ENCODE results near the gene SERPINA5.

The SERPINA5 gene

GRCh38 chr14:94593376-94593748 lies 12.1 kb downstream of the SERPINA5 start:
- H4K20me1 ChIP-seq (ENCODE audit: insufficient read depth, low read length), result no peaks in the 10 kb centered on the region
- no peak for TF ChIP-seq EZH2phosphoT487 (IDR thresholded peaks at IDR 0.05; ENCODE audit: low read depth)
- no peak for TF ChIP-seq CTCF (IDR thresholded peaks at IDR 0.05; ENCODE audit: low read depth, low read length)

GRCh38 chr14:94593749-94594431 lies 12.7 kb downstream of the SERPINA5 start:
- no peaks in the 10 kb centered on the region for H4K20me1 ChIP-seq (ENCODE audit: insufficient read depth, low read length)
- H3K4me3 ChIP-seq (ENCODE audit: low read length), result no peak overlapping the region
- H3K4me1 ChIP-seq (ENCODE audit: low read length), result no peaks in the 10 kb centered on the region
- no peaks in the 10 kb centered on the region for H3K9me3 ChIP-seq (ENCODE audit: insufficient read depth, low read length)
- H3K4me2 ChIP-seq (ENCODE audit: low read length), result no peak overlapping the region
- H3K79me2 ChIP-seq (ENCODE audit: low read length), result no peaks in the 10 kb centered on the region
- H3K27me3 ChIP-seq (ENCODE audit: low read depth, low read length), result peaks cover under 1% of the 10 kb centered on the region; the same call in 1 of the 2 replicates
- no peaks in the 10 kb centered on the region for H3K36me3 ChIP-seq (replicated peaks; ENCODE audit: low read depth, low read length)
- TF ChIP-seq EZH2phosphoT487 (IDR thresholded peaks at IDR 0.05; ENCODE audit: low read depth), result no peak
- TF ChIP-seq CTCF (IDR thresholded peaks at IDR 0.05; ENCODE audit: low read depth, low read length), result no peak
- H3K27ac ChIP-seq (ENCODE audit: low read length), result no peak overlapping the region
- H2AFZ ChIP-seq (ENCODE audit: low read depth, low read length), result no peak overlapping the region
- no peak overlapping the region for H3K9ac ChIP-seq (ENCODE audit: low read length)

More at GRCh38 chr14:94593376-94593748, 12.1 kb downstream of the SERPINA5 start:
- H3K9ac ChIP-seq (ENCODE audit: low read length), result no peak overlapping the region
- no peaks in the 10 kb centered on the region for H3K36me3 ChIP-seq (replicated peaks; ENCODE audit: low read depth, low read length)
- H3K79me2 ChIP-seq (ENCODE audit: low read length), result no peaks in the 10 kb centered on the region
- H2AFZ ChIP-seq (ENCODE audit: low read depth, low read length), result no peak overlapping the region
- no peak overlapping the region for H3K4me2 ChIP-seq (ENCODE audit: low read length)
- H3K4me1 ChIP-seq (ENCODE audit: low read length), result no peaks in the 10 kb centered on the region
- H3K9me3 ChIP-seq (ENCODE audit: insufficient read depth, low read length), result no peaks in the 10 kb centered on the region
- no peak overlapping the region for H3K4me3 ChIP-seq (ENCODE audit: low read length)
- H3K27ac ChIP-seq (ENCODE audit: low read length), result no peak overlapping the region
- H3K27me3 ChIP-seq (ENCODE audit: low read depth, low read length), result peaks cover 6% of the 10 kb centered on the region; the same call in 1 of the 2 replicates

DNA sequence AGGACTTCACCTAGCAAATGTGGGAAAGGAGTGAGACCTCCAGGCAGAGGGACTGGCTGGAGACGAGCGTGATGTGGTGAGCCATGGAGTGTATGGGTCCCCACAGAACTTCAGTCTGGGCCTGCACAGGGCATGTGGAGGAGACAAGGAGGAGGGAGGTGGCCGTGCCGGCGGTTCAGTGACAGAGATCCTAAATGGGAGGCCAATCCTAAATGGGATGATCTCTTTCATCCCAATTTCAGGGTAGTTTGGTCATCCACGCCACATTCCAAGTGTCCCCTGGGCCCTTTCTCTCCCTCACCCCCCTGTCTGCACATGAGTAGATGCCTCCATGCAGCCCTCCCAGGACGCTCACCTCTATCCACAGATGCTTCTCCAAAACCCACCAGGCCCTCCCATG lies 13.2 kb downstream of the SERPINA5 start:
- Histone ChIP-seq H3K79me2 (ENCODE audit: low read length) (no peaks in the 10 kb centered on the region), H2AFZ (ENCODE audit: low read depth, low read length) (no peak overlapping the region), H3K27ac (ENCODE audit: low read length) (no peak overlapping the region), H3K4me3 (ENCODE audit: low read length) (no peak overlapping the region), H3K27me3 (ENCODE audit: low read depth, low read length) (no peaks in the 10 kb centered on the region), H3K9ac (ENCODE audit: low read length) (no peak overlapping the region), H3K4me1 (ENCODE audit: low read length) (no peaks in the 10 kb centered on the region), H3K9me3 (ENCODE audit: insufficient read depth, low read length) (no peaks in the 10 kb centered on the region), H3K4me2 (ENCODE audit: low read length) (no peak overlapping the region), H3K36me3 (replicated peaks; ENCODE audit: low read depth, low read length) (no peaks in the 10 kb centered on the region), H4K20me1 (ENCODE audit: insufficient read depth, low read length) (no peaks in the 10 kb centered on the region)
- TF ChIP-seq EZH2phosphoT487 (IDR thresholded peaks at IDR 0.05; ENCODE audit: low read depth) (no peak), CTCF (IDR thresholded peaks at IDR 0.05; ENCODE audit: low read depth, low read length) (no peak)

- no peak for TF ChIP-seq EZH2phosphoT487 (IDR thresholded peaks at IDR 0.05; ENCODE audit: low read depth)
- no peak for TF ChIP-seq CTCF (IDR thresholded peaks at IDR 0.05; ENCODE audit: low read depth, low read length)
- no peak overlapping the region for H3K9ac ChIP-seq (ENCODE audit: low read length)
- no peak overlapping the region for H3K27ac ChIP-seq (ENCODE audit: low read length)
Measured at GRCh38 chr14:94595912-94596311, 14.7 kb downstream of the SERPINA5 start.

More at GRCh38 chr14:94595912-94596311, 14.7 kb downstream of the SERPINA5 start:
- Histone ChIP-seq H3K4me2 (ENCODE audit: low read length) (no peak overlapping the region), H4K20me1 (ENCODE audit: insufficient read depth, low read length) (no peaks in the 10 kb centered on the region), H3K4me1 (ENCODE audit: low read length) (no peaks in the 10 kb centered on the region), H2AFZ (ENCODE audit: low read depth, low read length) (no peak overlapping the region), H3K36me3 (replicated peaks; ENCODE audit: low read depth, low read length) (no peaks in the 10 kb centered on the region), H3K4me3 (ENCODE audit: low read length) (no peak overlapping the region), H3K79me2 (ENCODE audit: low read length) (no peaks in the 10 kb centered on the region), H3K27me3 (ENCODE audit: low read depth, low read length) (no peaks in the 10 kb centered on the region), H3K9me3 (ENCODE audit: insufficient read depth, low read length) (no peaks in the 10 kb centered on the region)
